OCI-M2 (cell line): Measurements from ENCODE around the gene NAPEPLD.
"Not testable (repeated sequence)": the region's sequence is repeated elsewhere in the genome, so short reads cannot be mapped to it uniquely, and the experiment has no call there.

Experiments
- DNase-seq: peaks from one replicate; lab custom pipeline; 2025; ENCODE audit not compliant: unreplicated experiment; lab: John Stamatoyannopoulos, UW

Gene NAPEPLD

DNA sequence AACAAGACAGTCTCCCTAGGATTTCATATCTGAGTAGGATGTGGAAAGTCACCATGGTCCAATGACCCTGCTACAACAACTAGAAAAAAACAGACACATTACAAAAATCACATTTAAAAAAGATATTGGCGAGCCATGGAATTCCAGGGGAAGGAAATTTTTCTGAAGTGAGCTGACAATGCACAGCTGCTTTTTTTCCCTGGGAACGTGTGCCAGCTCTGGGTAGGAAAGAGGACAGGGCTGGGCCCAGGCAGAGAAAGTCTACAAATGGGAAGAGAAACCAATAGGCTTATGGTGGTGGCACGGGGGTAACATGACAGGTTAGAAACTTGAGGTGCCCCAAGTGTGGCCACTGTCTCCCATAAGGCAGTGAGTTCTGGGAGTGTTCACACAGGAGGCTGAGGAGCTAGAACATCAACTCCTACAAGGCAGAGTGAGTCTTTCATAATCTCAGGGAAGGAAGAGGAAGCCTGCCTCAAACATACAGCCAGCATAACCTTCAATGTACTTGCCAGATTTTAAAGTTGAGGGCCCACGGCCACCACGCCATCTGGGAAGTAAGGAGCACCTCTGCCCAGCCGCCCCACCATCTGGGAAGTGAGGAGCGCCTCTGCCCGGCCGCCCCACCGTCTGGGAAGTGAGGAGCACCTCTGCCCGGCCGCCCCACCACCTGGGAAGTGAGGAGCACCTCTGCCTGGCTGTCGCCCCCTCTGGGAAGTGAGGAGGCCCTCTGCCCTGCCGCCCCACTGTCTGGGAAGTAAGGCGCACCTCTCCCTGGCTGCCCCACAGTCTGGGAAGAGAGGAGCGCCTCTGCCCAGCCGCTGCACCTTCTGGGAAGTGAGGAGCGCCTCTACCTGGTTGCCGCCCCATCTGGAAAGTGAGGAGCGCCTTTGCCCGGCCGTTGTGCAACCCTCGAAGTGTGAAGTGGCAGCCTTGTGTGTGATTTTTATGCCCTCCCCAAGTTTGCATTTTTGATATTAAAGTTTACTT lies 80.2 kb downstream of the NAPEPLD start:
- DNase-seq = no peak

- no peak for DNase-seq
These were observed 83.2 kb downstream of the NAPEPLD start for GRCh38 chr7:103065667-103066066.

DNA sequence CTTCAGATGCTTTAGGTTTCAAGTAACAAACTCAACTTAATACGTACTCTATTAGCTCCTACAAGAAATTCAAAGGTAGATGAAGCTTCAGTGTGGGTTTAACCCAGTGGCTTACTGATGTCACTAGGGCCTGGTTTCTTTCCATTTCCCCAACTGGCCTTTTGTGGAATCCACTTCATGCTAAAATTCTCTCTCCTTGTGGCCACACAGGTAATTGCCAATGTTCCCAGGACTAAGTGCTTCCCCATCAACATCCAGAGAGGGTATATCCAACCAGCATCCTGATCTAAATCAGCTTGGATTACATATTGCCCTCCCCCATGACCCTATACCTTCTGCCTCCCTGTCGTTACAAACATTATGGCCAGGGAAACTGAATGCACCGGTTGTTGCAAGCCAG lies 85.0 kb downstream of the NAPEPLD start:
- DNase-seq = no peak

- DNase-seq = no peak
These were observed 89.4 kb downstream of the NAPEPLD start for GRCh38 chr7:103059471-103059870.

DNA sequence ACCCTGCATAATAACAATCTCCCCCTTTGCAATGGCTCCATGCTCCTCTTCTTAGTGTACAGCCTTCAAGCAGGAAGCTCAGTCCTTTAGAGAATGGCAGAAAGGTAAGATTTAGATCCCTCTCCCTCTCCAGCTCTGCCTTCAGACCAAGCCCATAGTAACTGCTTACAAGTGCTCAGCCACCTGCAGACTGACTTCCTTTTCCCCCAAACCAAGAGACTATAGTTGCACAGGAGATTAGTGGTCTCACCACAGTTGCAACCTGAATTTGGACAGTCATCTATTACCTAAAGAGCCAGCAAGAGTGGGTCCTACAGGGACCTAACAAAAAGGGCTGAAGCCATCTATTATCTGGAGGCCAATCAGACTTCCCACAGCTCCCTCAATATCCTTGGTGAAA lies 90.8 kb downstream of the NAPEPLD start:
- DNase-seq = no peak

DNA sequence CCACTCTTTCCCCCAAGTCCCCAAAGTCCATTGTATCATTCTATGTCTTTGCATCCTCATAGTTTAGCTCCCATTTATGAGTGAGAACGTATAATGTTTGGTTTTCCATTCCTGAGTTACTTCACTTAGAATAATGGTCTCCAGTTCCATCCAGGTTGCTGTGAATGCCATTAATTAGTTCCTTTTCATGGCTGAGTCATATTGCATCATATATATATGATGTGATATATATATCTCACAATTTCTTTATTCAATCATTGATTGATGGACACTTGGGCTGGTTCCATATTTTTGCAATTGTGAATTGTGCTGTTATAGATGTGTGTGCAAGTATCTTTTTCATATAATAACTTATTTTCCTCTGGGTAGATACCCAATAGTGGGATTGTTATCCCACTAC lies 92.9 kb downstream of the NAPEPLD start:
- not testable (repeated sequence) for DNase-seq

DNA sequence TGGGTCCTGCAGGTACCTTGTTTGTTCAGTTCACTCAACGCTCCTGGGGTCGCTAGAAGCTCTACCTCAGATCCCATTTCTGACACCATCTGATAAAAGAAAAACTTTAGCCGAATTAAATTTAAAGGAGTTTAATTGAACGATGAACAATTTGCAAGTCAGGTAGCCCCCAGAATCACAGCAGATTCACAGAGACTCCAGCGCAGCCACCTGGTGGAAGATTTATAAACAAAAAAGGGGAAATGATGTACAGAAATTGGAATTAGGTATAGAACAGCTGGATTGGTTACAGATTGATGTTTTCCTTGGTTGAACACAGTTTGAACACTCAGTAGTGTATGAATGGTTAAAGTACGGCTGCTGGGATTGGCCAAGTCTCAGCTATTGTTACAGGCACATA lies 97.4 kb downstream of the NAPEPLD start:
- no peak for DNase-seq
